Small intestine (tissue), 7 donors: ENCODE results near the gene CLIP4. TPM values are rescaled to one million over a fixed set of nuclear protein-coding genes. Genes with fewer than 3 reads are reported as not detected.

Source experiments
- DNase-seq, 2 donors: peaks; one replicate each; pipeline versions ENCODE4 v3.0.0 to v3.0.0-alpha.2; 2013
- FAIRE-seq: peaks from 2 replicates; lab custom pipeline; 2012; peaks lifted over from hg19 to GRCh38; lab: Jason Lieb, UNC
- H3K27ac ChIP-seq, 3 donors: one replicate each; pipeline ENCODE4 v1.5.1; 2013; ENCODE audit warnings: low read length in 2 of 3, mild to moderate bottlenecking in 2 of 3, control low read depth in 1 of 3, inconsistent platforms in 1 of 3, low read depth in 1 of 3, moderate library complexity in 1 of 3
- H3K27me3 ChIP-seq, 3 donors: one replicate each; pipeline ENCODE4 v1.6.1; 2013; ENCODE audit warnings: low read length in 3 of 3, inconsistent platforms in 1 of 3; ENCODE audit not compliant: control insufficient read depth in 3 of 3, insufficient read depth in 3 of 3
- H3K36me3 ChIP-seq, 3 donors: one replicate each; pipeline ENCODE4 v1.6.1; 2013; ENCODE audit warnings: low read length in 3 of 3, inconsistent platforms in 1 of 3, low read depth in 1 of 3, mild to moderate bottlenecking in 1 of 3, moderate library complexity in 1 of 3; ENCODE audit not compliant: control insufficient read depth in 3 of 3, insufficient read depth in 2 of 3
- H3K4me1 ChIP-seq, 3 donors: one replicate each; pipeline ENCODE4 v1.6.1; 2013; ENCODE audit warnings: low read length in 2 of 3, inconsistent platforms in 1 of 3, low read depth in 1 of 3, mild to moderate bottlenecking in 1 of 3, moderate library complexity in 1 of 3; ENCODE audit not compliant: control insufficient read depth in 3 of 3, insufficient read depth in 2 of 3
- H3K4me3 ChIP-seq, 3 donors: one replicate each; pipeline ENCODE4 v1.5.1; 2013; ENCODE audit warnings: low read length in 3 of 3, control low read depth in 1 of 3, inconsistent platforms in 1 of 3, low read depth in 1 of 3, mild to moderate bottlenecking in 1 of 3, moderate library complexity in 1 of 3
- H3K9me3 ChIP-seq, 2 donors: one replicate each; pipeline ENCODE4 v1.6.1; 2013; ENCODE audit warnings: low read depth in 1 of 2, low read length in 1 of 2; ENCODE audit not compliant: control insufficient read depth in 2 of 2, insufficient read depth in 1 of 2
- WGBS, 3 donors: extraction: QIAGEN DNeasy Blood & Tissue Kit; methylation state at CpG; one replicate each; pipeline ENCODE4 v1.1.7; 2013; 5-methylcytosine and 5-hydroxymethylcytosine counted together
- polyA plus RNA-seq, 4 donors: library from polyadenylated mRNA; stranded (reverse) in 3 of 4; unstranded in 1 of 4; fragments of 200-250 nt in 3 of 4; fragments of 120-200 nt in 1 of 4; gene quantifications; one replicate each; pipeline versions ENCODE4 v1.2.1 to v1.2.3, GENCODE V29; 2013
- donor health status: healthy with polysubstance abuse.
- donor health status: control.
- donor health status: control.
- donor health status: Bipolar disorder and iron deficiency.
- donor health status: healthy.

CLIP4 gene
- polyA plus RNA-seq, 4 donors = 0.52 to 5.8 (median 1.1) TPM

DNA sequence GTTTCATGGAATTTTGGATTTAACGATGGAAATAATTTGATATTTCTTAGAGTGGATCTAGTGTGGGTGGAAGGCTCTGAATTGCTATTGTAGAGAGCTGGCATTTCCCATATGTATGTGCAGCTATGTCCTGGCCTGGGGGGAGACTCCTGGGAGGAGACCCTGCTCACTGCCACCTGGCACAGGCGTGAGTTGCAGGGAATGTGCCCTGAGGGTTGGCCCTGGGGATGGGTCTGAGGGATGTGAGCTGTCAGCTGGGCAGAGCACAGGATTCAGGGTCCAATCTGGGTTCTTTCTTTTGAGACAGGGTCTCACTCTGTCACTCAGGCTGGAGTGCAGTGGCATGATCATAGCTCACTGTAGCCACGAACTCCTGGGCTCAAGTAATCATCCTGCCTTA, 120.2 kb downstream of the CLIP4 start:
- FAIRE-seq = no peak
- peaks cover 0 to 5% (median 0%) of the 10 kb centered on the region in 3 donors for H3K27me3 ChIP-seq
- no peaks in the 10 kb centered on the region for H3K36me3 ChIP-seq
- no peak for DNase-seq
- no peaks in the 10 kb centered on the region for H3K9me3 ChIP-seq
- no peak overlapping the region for H3K4me3 ChIP-seq
- no peaks in the 10 kb centered on the region for H3K4me1 ChIP-seq
- 49 to 73% (median 73%) methylated on average over 3 of the region's 3 CpGs for WGBS, 3 donors
- H3K27ac ChIP-seq = no peak overlapping the region

- Histone ChIP-seq H3K36me3 (no peaks in the 10 kb centered on the region), H3K27me3 (peaks cover 0 to 2% (median 0%) of the 10 kb centered on the region in 3 donors), H3K27ac (no peak overlapping the region), H3K4me1 (no peaks in the 10 kb centered on the region), H3K4me3 (no peak overlapping the region), H3K9me3 (no peaks in the 10 kb centered on the region)
- DNase-seq = no peak
- 85 to 89% (median 87%) methylated on average over 6 of the region's 6 CpGs for WGBS, 3 donors
- no peak for FAIRE-seq
Observed at GRCh38 chr2:29236074-29236473, 120.9 kb downstream of the CLIP4 start.

GRCh38 chr2:29238497-29238896, 123.3 kb downstream of the CLIP4 start:
- no peak for FAIRE-seq
- Histone ChIP-seq H3K27me3 (peaks cover 0 to 3% (median 0%) of the 10 kb centered on the region in 3 donors), H3K4me1 (no peaks in the 10 kb centered on the region), H3K4me3 (no peak overlapping the region), H3K36me3 (no peaks in the 10 kb centered on the region), H3K27ac (no peak overlapping the region), H3K9me3 (no peaks in the 10 kb centered on the region)
- WGBS, 3 donors = 43 to 62% (median 43%) methylated on average over 7 of the region's 7 CpGs
- peak; percentile 17 to 24 for DNase-seq

Other genes starting within 250 kb of the CLIP4 start
- 10 to 100 TPM; 15.5 to 58.8 (median 26.4) TPM for gene TRMT61B, start 245.1 kb upstream of the CLIP4 start, polyA plus RNA-seq
- 10 to 100 TPM; 10.5 to 31.4 (median 15.1) TPM for gene WDR43, start 220.7 kb upstream of the CLIP4 start, polyA plus RNA-seq
- gene TOGARAM2, start 134.1 kb upstream of the CLIP4 start, polyA plus RNA-seq = 1 to 10 TPM in 1 of 4 donors, under 1 TPM in 3; under 0.01 to 1.1 (median 0.79) TPM
- gene PCARE, start 40.9 kb upstream of the CLIP4 start, polyA plus RNA-seq = not detected